ENCODE data around the gene TRAF7. TPM values are rescaled to one million over a fixed set of nuclear protein-coding genes. Genes with fewer than 3 reads are reported as not detected.

TRAF7 gene
- total RNA-seq, 1 experiment from 2014 or later = 153 TPM

DNA sequence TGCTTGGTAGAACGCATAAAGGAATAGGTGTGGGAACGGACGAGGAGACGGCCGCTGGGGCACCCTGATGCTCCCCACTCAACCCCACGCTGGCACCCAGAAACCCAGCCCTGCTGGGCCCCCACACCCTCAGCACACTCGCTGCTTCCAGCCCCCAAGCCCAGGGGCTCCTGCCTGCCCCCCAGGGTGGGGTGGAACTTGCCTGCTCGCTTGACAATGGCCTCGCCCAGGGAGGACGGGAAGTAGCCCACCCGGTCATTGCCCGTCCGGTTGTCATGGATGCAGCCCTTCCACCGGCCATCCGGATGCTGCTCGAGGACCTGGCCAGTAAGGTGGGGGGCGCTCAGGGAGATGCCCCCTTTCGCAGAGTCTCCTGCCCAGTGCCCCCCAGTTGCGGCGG lies 30.9 kb downstream of the TRAF7 start:
- Histone ChIP-seq H3K36me3 (replicated peaks; ENCODE audit: control insufficient read depth, insufficient read depth, low read length) (no peaks in the 10 kb centered on the region), H3K27me3 (ENCODE audit: control insufficient read depth, insufficient read depth, low read length) (no peaks in the 10 kb centered on the region), H3K4me3 (ENCODE audit: insufficient read depth, low read depth, low read length) (no peak overlapping the region)
- no peak for DNase-seq

DNA sequence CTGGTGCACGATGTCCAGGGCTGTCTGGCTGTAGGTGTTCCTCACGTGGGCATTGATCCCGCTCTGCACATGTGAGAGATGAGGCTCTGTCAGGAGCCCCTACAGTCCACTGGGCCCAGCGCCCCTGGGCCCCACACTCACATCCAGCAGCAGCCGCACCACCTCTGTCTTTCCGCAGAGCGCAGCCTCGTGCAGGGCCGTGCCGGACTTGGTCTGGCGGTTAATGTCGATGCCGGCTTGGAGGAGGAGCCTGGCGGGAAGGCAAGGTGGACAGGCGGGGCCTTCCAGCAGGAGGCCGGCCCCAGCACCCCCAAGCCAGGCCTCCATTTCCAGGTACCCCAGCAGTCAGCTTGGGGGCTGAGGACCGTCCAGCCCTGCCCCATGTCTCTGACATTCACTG lies 31.6 kb downstream of the TRAF7 start:
- H3K27me3 ChIP-seq (ENCODE audit: control insufficient read depth, insufficient read depth, low read length) = no peaks in the 10 kb centered on the region
- no peak for DNase-seq
- no peak overlapping the region for H3K4me3 ChIP-seq (ENCODE audit: insufficient read depth, low read depth, low read length)
- H3K36me3 ChIP-seq (replicated peaks; ENCODE audit: control insufficient read depth, insufficient read depth, low read length) = no peaks in the 10 kb centered on the region

DNA sequence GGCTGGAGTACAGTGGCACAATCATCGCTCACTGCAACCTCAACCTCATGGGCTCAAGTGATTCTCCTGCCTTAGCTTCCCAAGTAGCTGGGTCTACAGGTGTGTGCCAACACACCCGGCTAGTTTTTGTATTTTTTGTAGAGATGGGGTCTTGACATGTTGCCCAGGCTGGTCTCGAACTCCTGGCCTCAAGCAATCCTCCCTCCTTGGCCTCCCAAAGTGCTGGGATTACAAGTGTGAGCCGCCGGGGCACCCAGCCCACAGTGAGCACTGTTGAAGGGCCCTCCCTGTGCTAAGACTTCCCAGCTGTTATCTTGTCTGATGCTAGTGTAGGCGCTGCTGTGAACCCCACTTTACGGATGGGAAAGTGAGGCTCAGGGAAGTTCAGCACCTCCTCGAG lies 32.8 kb downstream of the TRAF7 start:
- no peak overlapping the region for H3K4me3 ChIP-seq (ENCODE audit: insufficient read depth, low read depth, low read length)
- H3K27me3 ChIP-seq (ENCODE audit: control insufficient read depth, insufficient read depth, low read length) = no peaks in the 10 kb centered on the region
- DNase-seq = no peak
- H3K36me3 ChIP-seq (replicated peaks; ENCODE audit: control insufficient read depth, insufficient read depth, low read length) = no peaks in the 10 kb centered on the region

DNA sequence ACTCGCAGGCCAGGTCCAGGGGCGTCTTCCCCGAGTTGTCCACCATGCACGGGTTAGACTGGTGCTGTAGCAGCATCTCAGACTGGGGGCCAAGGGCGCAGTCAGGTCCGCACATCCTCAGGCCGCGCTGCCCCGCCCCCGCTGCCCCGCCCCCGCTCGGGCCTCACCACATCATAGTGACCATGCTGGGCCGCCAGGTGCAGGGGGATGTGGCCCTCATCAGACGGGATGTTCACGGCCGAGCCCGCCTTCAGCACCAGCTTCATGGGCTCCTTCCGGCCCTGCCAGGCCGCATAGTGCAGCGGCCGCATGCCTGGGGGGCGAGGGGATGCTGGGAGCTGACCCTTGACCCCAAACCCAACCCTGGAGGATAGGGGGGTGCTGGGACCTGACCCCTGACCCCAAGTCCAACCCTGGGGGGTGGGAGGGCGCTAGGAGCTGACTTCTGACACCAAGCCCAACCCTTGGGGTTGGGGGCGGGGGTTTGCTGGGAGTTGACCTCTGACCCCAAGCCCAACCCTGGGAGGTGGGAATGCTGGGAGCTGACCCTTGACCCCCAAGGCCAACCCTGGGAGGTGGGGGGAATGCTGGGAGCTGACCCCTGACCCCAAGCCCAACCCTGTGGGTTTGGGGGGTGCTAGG lies 33.8 kb downstream of the TRAF7 start:
- Histone ChIP-seq H3K4me3 (ENCODE audit: insufficient read depth, low read depth, low read length) (no peak overlapping the region), H3K27me3 (ENCODE audit: control insufficient read depth, insufficient read depth, low read length) (no peaks in the 10 kb centered on the region; the same call in 1 of the 2 replicates), H3K36me3 (replicated peaks; ENCODE audit: control insufficient read depth, insufficient read depth, low read length) (no peaks in the 10 kb centered on the region)
- no peak for DNase-seq

DNA sequence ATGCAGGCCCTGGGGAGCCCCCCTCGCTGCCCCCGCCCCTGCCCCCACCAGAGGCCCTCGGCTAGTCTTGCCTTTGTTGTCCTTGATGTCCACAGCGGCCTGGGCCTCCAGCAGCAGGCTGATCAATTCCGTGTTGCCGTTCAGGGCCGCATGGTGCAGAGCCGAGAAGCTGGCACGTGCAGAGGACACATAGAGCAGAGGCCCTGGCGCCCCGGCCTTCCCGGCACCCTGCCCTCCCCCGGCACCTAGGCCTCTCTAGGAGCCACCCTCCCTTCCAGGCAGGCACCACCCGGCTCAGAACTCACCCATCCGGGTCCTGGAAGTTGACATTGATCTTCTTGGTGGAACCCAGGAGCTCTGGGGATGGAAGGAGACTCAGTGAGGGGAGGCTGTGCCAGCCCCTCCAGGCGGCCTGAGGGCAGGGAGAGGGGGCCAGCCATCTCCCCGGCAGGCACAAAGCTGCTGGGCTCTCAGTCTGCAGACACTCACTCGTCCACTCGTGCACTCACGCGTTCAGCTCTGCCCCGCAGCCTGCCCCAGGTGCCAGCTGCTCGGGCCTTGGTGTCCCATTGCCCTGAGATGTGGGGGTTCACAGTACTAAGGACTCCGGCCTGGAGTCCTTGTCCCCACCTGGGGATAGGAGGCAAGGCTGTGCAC lies 34.5 kb downstream of the TRAF7 start:
- no peak overlapping the region for H3K4me3 ChIP-seq (ENCODE audit: insufficient read depth, low read depth, low read length)
- no peak for DNase-seq
- H3K36me3 ChIP-seq (replicated peaks; ENCODE audit: control insufficient read depth, insufficient read depth, low read length) = no peaks in the 10 kb centered on the region
- peaks cover 2% of the 10 kb centered on the region; the same call in 1 of the 2 replicates for H3K27me3 ChIP-seq (ENCODE audit: control insufficient read depth, insufficient read depth, low read length)

DNA sequence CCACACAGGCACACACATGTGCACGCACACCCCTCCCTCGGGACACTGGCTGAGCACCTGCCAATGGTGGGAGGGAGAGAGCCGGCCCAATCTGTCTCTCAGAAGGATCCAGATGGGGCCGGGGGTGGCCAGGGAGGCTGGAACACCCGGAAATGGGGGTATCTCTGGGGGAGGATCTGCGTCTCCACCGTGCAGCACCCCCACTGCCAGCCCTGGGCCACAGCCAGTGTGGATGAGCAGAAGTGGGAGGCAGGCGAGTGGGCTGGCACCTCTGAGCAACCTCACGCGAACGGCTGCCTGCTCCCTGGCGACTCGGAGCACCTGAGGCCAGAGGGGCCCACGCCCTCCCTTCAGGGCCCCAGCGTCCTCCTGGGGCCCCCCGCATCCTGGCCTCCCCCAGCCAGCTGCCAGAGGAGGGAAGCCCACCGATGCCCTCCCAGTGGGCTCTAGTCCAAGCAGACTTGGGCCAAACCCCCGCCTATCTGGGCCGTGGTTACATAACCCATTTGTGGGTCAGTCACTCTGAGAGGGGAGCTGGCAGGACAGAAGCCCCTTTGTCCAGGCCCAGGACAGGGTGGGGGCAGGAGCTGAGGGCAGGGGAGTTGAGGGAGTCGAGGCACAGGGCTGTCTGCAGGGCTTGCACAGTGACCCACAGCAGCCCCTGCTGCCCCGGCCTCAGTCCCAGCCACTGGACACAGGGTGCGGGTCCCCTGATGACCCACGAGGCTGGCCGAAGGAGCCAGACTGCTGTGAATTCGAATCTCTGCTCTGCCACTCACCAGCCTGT lies 35.3 kb downstream of the TRAF7 start:
- H3K27me3 ChIP-seq (ENCODE audit: control insufficient read depth, insufficient read depth, low read length) = peaks cover 9% of the 10 kb centered on the region
- no peak for DNase-seq
- no peaks in the 10 kb centered on the region for H3K36me3 ChIP-seq (replicated peaks; ENCODE audit: control insufficient read depth, insufficient read depth, low read length)
- no peak overlapping the region for H3K4me3 ChIP-seq (ENCODE audit: insufficient read depth, low read depth, low read length)

DNA sequence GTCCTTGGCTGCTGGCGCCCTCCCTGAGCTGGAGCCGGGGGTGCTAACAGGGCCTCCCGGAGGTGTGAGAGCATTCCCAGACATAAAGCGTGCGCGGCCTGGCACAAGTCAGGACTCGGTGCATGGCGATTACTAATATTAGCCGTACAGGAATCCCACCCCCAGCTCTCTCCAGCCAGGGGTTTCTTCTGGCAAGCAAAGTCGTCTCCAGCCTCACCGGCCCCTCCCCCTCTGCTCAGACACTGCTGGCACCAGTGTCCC lies 35.8 kb downstream of the TRAF7 start:
- H3K36me3 ChIP-seq (replicated peaks; ENCODE audit: control insufficient read depth, insufficient read depth, low read length) = no peaks in the 10 kb centered on the region
- DNase-seq = no peak
- peaks cover 11% of the 10 kb centered on the region for H3K27me3 ChIP-seq (ENCODE audit: control insufficient read depth, insufficient read depth, low read length)
- H3K4me3 ChIP-seq (ENCODE audit: insufficient read depth, low read depth, low read length) = no peak overlapping the region

DNA sequence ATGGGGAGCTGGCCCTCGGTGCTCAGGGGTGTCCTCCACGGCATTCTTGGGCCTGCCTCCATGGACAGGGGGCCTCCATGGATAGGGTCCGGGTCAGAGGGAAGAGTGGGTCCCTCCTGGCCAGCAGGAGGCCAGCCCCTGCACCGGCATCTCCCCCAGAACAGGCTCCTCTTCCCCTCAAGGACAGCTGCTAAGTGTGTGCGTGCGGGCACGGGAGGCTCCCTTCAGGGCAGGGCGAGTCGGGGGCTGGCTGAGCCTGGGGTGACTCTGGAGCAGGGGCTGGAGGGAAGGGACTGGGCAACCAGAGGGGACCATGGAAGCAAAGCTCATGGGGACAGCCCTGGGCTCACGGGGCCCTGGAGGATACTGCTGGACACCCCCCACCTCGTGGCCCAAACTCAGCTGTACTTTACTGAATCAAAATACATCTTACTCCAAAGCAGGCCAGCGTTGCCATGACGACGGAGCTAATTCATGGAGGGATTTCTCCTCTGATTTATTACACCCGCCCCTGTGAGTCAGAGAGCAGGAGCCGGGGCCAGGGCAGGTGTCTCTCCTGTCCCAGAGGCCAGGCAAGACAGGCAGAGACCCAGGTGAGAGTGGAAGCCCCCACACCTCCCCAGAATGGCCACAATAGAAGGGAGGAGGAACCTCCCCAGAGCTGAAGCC lies 38.7 kb downstream of the TRAF7 start:
- Histone ChIP-seq H3K4me3 (ENCODE audit: insufficient read depth, low read depth, low read length) (no peak overlapping the region), H3K36me3 (replicated peaks; ENCODE audit: control insufficient read depth, insufficient read depth, low read length) (no peaks in the 10 kb centered on the region), H3K27me3 (ENCODE audit: control insufficient read depth, insufficient read depth, low read length) (peaks cover 32% of the 10 kb centered on the region)
- no peak for DNase-seq

DNA sequence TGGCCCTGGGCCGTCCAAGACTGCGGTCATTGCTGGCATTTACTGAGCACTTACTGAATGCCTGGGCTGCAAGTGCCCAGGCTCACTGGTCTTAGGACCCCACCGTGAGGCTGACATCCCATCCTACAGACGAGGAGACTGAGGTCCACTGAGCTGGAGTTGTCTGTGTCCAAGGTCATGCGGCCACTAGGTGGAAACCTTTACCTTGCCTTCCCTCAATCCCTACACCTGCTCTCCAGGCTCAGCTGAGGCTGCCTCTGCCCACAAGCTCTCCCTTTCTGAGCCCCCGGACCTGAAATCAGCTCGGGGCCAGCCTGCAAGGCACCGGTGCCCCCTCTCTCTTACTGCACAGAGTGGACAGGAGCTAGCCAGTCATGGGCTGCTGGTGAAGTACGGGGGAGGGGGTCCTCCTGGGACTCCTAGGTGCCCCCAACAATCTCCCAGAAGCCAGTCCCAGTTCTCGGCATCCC lies 39.3 kb downstream of the TRAF7 start:
- Histone ChIP-seq H3K36me3 (replicated peaks; ENCODE audit: control insufficient read depth, insufficient read depth, low read length) (no peaks in the 10 kb centered on the region), H3K27me3 (ENCODE audit: control insufficient read depth, insufficient read depth, low read length) (peaks cover 33% of the 10 kb centered on the region), H3K4me3 (ENCODE audit: insufficient read depth, low read depth, low read length) (peak overlapping the region; percentile 47)
- peak; percentile 95 for DNase-seq

DNA sequence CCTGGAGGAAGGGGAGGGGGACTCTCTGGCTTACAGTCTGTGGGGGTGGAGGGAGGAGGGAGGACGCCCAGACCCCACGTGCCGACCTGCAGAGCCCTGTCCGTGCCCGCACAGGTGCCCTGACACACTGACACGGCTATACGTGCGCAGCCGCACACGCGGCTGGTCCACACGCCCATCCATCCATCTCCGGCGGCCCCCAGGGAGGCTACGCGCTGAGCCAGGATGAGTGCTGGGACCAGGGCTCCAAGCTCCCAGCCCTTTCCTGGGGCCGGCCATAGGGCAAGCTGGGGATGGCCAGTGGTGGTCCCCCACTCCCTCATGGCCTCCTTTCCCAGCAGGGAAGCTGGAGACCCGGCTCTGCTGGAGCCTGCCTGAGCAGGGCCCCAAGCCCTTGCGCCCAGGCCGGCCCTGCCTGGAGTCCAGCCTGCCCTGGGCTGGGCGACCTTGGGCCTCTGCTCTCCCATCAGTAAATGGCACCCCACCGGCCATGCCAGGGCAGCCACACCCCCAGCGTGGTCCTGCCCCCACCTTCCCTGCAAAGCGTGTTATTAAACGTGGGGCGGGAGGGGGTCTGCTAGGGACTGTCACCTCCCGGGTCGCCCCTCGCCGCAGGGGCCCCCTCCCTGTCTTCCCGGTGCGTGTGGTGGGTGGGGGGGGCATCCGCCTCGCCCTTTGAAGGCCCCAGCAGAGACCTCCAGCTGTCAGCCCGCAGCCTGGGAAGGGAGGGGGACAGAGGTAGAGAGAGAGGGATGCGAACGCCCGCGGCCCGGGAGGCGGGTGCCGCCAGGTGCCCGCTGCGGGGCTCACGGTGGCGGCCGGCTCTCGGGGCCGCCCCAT lies 40.0 kb downstream of the TRAF7 start:
- peaks cover 35% of the 10 kb centered on the region for H3K27me3 ChIP-seq (ENCODE audit: control insufficient read depth, insufficient read depth, low read length)
- H3K4me3 ChIP-seq (ENCODE audit: insufficient read depth, low read depth, low read length) = peak overlapping the region; percentile 47
- peak; percentile 90 for DNase-seq
- H3K36me3 ChIP-seq (replicated peaks; ENCODE audit: control insufficient read depth, insufficient read depth, low read length) = no peaks in the 10 kb centered on the region

DNA sequence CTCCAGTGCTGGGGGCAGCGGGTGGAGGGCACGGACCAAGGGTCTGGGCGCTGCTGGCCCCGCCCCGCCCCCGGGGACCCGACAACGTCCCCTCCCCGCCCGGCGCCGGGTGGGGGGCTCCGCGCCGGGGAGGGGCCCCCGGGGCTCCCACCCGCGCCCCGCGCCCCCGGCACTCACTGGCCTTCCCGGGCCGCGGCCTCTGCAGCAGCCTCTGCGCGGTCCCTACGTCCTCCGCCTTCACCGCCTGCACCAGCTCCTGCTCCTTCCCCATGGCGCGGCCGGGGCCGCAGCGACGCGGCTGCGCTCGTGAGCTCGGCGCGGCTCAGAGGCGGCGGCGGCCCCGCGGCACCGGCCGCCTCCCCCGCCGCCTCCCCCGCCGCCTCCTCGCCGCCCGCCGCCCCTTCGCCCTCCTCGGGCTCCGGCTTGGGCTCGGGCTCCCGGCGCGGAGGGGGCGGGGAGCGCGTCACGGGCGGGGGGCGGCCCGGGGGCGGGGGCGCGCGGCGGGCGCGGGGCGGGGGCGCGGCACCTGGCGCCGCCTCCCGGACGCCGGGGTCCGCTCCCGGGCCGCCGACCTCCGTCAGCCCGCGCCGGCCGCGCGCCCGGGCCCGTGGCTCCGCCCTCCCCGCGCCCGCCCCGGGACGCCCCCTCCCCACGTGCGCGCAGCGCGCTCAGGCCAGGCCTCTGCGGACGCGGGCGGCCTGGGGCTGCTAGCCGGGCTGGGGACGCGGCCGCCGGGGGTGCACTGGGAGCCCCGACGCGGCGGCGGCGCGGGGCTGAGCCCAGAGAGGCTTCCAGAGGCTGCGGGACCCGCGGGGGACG lies 40.8 kb downstream of the TRAF7 start, which contains the start of gene CASKIN1:
TSS of gene CASKIN1 (minus strand) at position 444 of the 819 bp plus-strand sequence. CDS start at position 271, 173 bp downstream.
- Histone ChIP-seq H3K36me3 (replicated peaks; ENCODE audit: control insufficient read depth, insufficient read depth, low read length) (no peaks in the 10 kb centered on the region), H3K27me3 (ENCODE audit: control insufficient read depth, insufficient read depth, low read length) (peaks cover 35% of the 10 kb centered on the region), H3K4me3 (ENCODE audit: insufficient read depth, low read depth, low read length) (peak within 1 kb of the TSS; percentile 47)
- DNase-seq = peak; percentile 94

DNA sequence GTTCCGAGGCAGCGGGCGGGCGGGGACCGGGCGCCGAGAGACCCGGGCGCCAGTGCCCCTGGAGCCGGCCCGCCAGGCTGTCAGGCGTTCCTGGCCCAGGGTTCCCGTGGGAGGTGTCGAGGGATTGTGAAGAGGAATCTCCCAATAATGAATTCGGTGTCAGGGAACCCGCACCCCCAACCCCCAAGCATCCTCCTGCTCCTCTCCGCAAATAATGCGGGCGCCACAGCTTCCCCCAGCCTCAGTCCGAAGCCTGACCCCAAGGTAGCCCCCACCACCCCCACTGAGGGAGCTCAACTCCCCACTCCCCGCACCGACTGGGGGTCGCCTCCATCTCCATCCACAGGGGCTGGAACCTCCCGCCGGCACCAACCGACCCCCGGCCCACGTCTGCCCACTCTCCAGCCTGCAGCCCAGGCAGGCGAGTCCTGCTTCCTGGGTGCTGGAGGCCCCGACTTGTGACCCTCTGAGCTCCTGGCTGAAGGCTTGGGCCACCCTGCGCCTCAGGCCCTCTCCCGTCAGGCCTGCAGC lies 41.5 kb downstream of the TRAF7 start:
- no peak for DNase-seq
- no peaks in the 10 kb centered on the region for H3K36me3 ChIP-seq (replicated peaks; ENCODE audit: control insufficient read depth, insufficient read depth, low read length)
- H3K27me3 ChIP-seq (ENCODE audit: control insufficient read depth, insufficient read depth, low read length) = peaks cover 35% of the 10 kb centered on the region
- peak overlapping the region; percentile 32 for H3K4me3 ChIP-seq (ENCODE audit: insufficient read depth, low read depth, low read length)

DNA sequence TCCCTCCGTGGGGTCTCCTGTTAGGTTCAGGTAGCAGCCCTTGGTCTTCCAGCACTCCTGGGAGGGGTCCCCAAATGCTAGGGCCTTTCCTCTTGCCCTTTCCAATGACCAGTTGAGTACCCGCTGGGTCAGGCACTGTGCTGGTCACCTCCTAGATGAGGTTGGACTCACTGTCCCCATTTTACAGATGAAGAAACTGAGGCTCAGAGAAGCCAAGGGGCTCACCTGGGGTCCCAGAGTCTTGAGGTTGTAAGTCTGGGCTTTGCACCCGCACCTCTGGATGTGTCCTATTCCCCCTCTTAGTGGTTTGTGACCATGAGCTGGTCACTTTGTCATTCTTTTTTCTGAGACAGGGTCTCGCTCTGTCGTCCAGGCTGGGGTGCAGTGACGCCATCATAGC lies 42.2 kb downstream of the TRAF7 start:
- H3K27me3 ChIP-seq (ENCODE audit: control insufficient read depth, insufficient read depth, low read length) = peaks cover 35% of the 10 kb centered on the region
- H3K4me3 ChIP-seq (ENCODE audit: insufficient read depth, low read depth, low read length) = no peak overlapping the region
- no peak for DNase-seq
- H3K36me3 ChIP-seq (replicated peaks; ENCODE audit: control insufficient read depth, insufficient read depth, low read length) = no peaks in the 10 kb centered on the region
